Endothelial cell of umbilical vein (primary cell): ENCODE results near the gene LRRFIP2.

Experiments used
- EZH2 ChIP-seq: IDR thresholded peaks from 2 replicates; pipeline ENCODE4 v1.6.1; 2012; ENCODE audit warnings: borderline replicate concordance, low read depth, mild to moderate bottlenecking, moderate library complexity, low read length, inconsistent platforms; ENCODE audit not compliant: severe bottlenecking
- FOS ChIP-seq: IDR thresholded peaks from 2 replicates; pipeline ENCODE4 v1.6.1; 2011; ENCODE audit warnings: mild to moderate bottlenecking, low read length, moderate library complexity, borderline replicate concordance; ENCODE audit not compliant: insufficient read depth
- JUN ChIP-seq: IDR thresholded peaks from 2 replicates; pipeline ENCODE4 v1.6.1; 2011; ENCODE audit warnings: borderline replicate concordance, low read depth; ENCODE audit not compliant: insufficient read length, insufficient read depth
- MAX ChIP-seq: IDR thresholded peaks from 2 replicates; pipeline ENCODE4 v1.6.1; 2011; ENCODE audit not compliant: insufficient read depth, insufficient read length
- POLR2A ChIP-seq: IDR thresholded peaks from 2 replicates; pipeline ENCODE4 v1.6.1; 2012; ENCODE audit warnings: low read depth, mild to moderate bottlenecking, control low read depth, low read length
- TF ChIP-seq, protein P1 (sequence below), 2 donors: IDR thresholded peaks; 1 replicate in 1 of 2; 2 replicates in 1 of 2; pipeline ENCODE4 v1.5.1; 2011; ENCODE audit warnings: low read length in 2 of 2, mild to moderate bottlenecking in 2 of 2, moderate library complexity in 2 of 2, control low read depth in 1 of 2, inconsistent platforms in 1 of 2, low read depth in 1 of 2; ENCODE audit not compliant: insufficient read depth in 1 of 2; ENCODE audit errors: extremely low read depth in 1 of 2

GRCh38 chr3:37141676-37142075 lies 32.7 kb downstream of the LRRFIP2 start:
- no peak for TF ChIP-seq FOS
- no peak for TF ChIP-seq MAX
- TF ChIP-seq, protein P1, sequence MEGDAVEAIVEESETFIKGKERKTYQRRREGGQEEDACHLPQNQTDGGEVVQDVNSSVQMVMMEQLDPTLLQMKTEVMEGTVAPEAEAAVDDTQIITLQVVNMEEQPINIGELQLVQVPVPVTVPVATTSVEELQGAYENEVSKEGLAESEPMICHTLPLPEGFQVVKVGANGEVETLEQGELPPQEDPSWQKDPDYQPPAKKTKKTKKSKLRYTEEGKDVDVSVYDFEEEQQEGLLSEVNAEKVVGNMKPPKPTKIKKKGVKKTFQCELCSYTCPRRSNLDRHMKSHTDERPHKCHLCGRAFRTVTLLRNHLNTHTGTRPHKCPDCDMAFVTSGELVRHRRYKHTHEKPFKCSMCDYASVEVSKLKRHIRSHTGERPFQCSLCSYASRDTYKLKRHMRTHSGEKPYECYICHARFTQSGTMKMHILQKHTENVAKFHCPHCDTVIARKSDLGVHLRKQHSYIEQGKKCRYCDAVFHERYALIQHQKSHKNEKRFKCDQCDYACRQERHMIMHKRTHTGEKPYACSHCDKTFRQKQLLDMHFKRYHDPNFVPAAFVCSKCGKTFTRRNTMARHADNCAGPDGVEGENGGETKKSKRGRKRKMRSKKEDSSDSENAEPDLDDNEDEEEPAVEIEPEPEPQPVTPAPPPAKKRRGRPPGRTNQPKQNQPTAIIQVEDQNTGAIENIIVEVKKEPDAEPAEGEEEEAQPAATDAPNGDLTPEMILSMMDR (IDR thresholded peaks at IDR 0.05; ENCODE audit: extremely low read depth in 1 of 2, insufficient read depth in 1 of 2, low read depth in 1 of 2, low read length in 2 of 2), result no peak
- TF ChIP-seq POLR2A, result no peak
- TF ChIP-seq EZH2, result no peak
- TF ChIP-seq JUN, result no peak
